Suppressor macrophage (primary cell): ENCODE results near the gene IL3.

Source experiments
- DNase-seq, 4 experiments: peaks; one replicate each; pipeline ENCODE4 v3.0.0-alpha.2; 2020 to 2022

Gene IL3

DNA sequence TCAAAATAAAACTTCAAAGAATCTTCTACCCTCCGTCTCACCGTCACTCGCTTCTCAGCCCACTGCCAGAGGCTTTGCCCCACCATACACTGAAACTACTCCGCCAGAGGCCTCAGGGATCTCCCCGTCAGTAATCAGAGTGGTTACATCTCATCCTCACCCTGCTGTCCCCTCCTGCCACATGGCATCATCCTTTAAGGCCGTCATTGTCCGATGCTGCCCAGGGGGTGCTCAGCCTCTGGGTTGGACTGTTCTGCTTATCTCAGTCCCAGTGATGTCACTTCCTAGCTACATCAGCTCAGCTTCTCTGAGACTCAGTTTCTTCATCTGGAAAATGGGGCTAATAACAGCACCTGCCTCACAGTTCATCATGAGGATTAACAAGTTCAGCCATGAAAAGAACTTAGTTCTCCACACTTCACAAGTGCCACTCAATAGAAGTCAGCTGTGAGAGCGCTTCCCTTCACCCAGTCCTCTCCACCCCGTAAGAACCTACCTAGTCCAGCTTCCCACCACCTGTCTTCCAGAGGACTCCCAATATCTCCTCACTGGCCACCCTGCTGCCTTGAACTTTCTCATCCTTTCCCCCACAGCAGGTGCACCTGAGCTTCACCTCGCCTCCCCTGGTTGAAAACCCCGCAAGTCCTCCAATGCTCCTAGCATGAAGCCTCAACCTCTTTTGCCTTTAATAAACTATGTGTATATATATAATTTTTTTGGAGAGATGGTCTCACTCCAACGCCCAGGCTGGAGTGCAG, 2.8 kb upstream of the IL3 start:
- no peak for DNase-seq

- DNase-seq, result no peak
These were observed 1.8 kb upstream of the IL3 start for GRCh38 chr5:132058646-132059042.

GRCh38 chr5:132059043-132059695, 1.3 kb upstream of the IL3 start:
- no peak for DNase-seq

- no peak for DNase-seq
These were observed 557 bp upstream of the IL3 start for GRCh38 chr5:132059696-132060500.

DNA sequence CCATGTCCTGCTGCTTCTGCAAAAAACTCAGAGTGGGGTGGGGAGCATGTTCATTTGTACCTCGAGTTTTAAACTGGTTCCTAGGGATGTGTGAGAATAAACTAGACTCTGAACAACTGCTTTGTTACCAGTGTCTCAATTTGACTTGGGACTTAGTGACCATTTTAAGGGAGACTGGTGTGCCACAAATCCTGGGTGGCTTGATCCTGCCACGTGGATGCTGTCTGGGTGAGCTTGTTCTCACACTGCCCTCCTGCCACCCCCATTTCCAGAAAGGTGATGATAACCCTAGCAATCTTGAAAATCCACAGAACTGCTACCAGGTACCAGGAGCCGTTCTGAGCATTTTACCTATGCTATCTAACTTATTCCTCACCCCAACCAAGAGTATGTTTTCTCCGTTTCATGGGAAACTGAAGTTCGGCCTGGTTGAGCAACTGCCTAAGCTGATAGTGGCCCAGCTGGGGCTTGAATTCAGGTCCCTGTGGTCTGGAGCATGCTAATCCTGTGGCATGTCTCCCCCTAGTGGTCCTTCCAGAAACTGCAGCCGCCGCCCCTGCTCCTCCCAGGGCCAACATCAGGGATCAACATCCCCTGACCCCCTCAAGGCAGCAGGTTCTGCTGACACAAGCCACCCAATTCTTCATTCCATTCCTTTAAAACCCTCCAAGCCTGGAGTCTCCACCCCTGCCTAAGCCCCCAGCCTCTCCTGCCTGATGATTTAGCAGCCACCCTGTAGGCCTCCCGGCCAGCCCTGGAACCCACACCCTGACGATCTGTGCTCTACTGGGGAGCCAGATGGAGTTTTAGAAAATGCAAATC, 2.8 kb downstream of the IL3 start:
- peak; percentile 74 to 89 (median 84) for DNase-seq

DNA sequence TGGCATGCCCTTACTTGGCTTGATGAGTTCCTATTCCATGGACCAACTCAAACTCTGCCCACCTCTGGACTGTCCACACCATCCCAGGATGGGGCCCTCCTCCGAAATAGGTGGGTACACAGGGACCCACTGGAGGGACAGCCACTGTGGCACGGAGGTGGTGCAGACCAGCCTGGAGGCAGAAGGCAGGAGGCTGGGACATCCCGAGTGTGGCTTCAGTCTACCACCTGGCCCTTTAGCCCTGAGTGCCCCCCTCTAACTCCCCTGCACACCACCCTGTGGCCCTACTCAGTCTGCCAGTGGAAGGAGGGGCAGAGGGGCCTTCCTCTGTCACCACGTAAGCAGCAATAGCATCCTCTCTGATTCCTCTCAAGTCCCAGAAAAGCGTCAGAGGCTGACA, 3.7 kb downstream of the IL3 start:
- DNase-seq, result no peak

DNA sequence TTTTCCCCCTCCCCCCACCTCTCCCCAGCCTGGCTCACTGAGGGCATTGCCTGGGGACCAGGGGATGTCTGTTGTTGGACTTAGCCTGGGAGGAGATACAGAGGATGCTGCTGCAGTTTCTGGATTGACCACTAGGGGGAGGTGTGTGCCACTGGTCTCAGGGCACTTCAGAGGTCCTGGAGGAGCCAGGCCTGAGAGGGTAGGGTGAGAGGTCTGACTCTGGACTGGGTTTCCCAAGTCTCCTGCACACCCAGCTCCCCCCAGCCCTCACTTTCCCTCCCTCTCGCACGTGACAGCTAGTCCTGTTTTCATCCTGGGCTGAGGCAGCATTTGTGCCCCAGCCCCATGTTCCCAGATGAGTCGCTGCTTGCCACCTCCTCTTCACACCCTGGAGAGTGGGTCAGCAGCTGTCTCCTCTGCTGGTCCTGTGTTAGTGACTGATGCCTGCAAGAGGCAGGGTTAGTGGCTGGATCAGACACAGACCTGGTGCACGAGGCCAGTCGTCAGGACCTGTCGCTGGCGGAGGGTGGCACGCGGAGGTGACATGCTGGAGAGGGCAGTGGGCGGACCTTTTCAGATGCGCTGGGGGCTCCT, 4.4 kb downstream of the IL3 start:
- peak; percentile 79 to 91 (median 86) for DNase-seq

- peak; percentile 67 to 83 (median 76) for DNase-seq
These were observed 5.0 kb downstream of the IL3 start for GRCh38 chr5:132065351-132065937.

DNA sequence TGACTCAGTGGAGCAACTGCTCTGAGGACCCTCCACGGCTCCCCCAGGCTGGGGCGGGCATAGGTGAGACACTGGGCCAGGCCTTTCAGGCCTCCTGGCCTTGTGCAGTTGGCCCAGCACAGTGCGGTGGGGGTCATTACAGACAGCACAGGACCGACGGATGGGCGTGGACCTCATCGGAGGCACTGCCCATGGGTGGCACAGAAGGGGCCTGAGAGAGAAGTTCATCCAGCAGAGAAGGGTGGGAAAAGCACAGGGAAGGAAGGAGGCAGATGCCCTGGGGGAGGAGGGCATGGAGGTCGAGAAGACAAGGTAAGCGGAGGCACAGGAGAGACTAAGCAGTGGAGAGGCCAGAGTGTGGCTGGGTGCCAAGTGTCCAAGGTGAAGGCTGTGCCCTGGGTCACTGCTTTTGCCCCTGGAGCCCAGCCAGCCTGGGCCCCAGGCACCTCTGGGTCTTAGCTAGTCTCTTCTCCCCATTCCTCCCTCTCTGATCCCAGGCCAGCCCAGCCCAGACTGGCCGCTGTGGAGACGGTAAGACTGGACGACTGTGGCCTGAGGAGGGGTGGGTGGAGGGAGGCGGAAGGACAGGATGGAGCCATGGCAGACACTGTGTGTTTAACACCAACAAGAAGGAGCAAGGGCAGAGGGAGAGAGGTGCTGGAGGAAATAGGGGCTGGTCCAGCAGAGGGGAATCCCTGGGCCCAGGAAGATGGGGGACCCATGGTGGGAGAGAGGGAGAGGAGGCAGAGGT, 5.7 kb downstream of the IL3 start:
- DNase-seq, result no peak

GRCh38 chr5:132066871-132067270, 6.4 kb downstream of the IL3 start:
- no peak for DNase-seq

GRCh38 chr5:132067451-132067850, 7.0 kb downstream of the IL3 start:
- no peak for DNase-seq

GRCh38 chr5:132067941-132068808, 7.7 kb downstream of the IL3 start:
- no peak for DNase-seq

DNA sequence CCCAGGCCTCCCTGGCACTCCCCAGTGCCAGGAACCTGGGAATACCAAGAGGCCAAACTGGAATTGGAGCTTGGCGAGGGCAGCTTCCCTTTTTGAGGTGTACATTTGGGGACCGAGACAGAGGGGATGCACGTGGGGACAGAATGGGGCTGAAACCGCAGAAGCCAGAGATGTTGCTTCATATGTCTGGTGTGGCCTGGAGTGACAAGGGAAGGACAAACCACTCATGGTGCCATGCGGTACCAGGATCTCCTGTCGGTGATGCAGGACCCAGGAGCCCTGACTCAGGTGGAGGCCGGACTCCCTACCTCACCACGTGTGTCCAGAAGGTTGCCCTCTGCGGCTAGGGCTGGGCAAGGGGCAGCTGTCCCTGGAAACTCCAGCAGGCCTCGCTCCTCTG, 9.1 kb downstream of the IL3 start:
- peak in 3 of 4 experiments; percentile 29 to 39 (median 37) for DNase-seq

GRCh38 chr5:132069994-132070393, 9.5 kb downstream of the IL3 start:
- DNase-seq, result no peak

GRCh38 chr5:132070460-132071337, 10.2 kb downstream of the IL3 start:
- DNase-seq, result peak; percentile 18 to 39 (median 30)

- DNase-seq, result no peak
These were observed 10.9 kb downstream of the IL3 start for GRCh38 chr5:132071338-132071707.

- no peak for DNase-seq
These were observed 11.6 kb downstream of the IL3 start for GRCh38 chr5:132072070-132072469.

DNA sequence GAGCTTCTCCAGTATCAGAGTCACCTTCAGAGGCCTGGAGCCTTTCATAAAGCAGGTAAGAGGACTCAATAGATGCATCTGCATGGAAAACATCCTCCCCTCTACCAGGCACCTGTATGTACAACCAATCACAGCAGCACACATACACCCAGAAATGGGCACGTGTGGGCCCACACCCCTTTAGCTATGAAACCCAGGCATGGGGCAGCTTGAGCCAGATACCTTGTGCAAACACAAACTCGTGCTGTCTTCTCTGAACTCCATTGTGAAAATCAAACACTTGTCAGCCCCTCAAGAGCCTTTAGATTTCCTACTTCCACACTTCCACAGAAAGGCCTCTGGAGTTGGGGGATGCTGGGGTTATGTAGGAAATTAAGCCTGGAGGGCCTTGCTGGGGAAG, 12.1 kb downstream of the IL3 start:
- no peak for DNase-seq
